ENCODE data around the gene CELA3A. TPM values are rescaled to one million over a fixed set of nuclear protein-coding genes. Genes with fewer than 3 reads are reported as not detected.

CELA3A gene
- total and polyA plus RNA-seq, 2 of the 13 experiments (the other 11 are each of a cell fraction or from before 2014, with no cell fraction given) = 0.09 TPM; not detected in 1

GRCh38 chr1:22052115-22053016 is 50.9 kb downstream of the CELA3A start, which contains the start of gene CDC42 (continued):
- TF ChIP-seq JUNB (CRISPR knock-in tag; IDR thresholded peaks at IDR 0.05; ENCODE audit: borderline replicate concordance) = no peak
- TF ChIP-seq, protein P1, sequence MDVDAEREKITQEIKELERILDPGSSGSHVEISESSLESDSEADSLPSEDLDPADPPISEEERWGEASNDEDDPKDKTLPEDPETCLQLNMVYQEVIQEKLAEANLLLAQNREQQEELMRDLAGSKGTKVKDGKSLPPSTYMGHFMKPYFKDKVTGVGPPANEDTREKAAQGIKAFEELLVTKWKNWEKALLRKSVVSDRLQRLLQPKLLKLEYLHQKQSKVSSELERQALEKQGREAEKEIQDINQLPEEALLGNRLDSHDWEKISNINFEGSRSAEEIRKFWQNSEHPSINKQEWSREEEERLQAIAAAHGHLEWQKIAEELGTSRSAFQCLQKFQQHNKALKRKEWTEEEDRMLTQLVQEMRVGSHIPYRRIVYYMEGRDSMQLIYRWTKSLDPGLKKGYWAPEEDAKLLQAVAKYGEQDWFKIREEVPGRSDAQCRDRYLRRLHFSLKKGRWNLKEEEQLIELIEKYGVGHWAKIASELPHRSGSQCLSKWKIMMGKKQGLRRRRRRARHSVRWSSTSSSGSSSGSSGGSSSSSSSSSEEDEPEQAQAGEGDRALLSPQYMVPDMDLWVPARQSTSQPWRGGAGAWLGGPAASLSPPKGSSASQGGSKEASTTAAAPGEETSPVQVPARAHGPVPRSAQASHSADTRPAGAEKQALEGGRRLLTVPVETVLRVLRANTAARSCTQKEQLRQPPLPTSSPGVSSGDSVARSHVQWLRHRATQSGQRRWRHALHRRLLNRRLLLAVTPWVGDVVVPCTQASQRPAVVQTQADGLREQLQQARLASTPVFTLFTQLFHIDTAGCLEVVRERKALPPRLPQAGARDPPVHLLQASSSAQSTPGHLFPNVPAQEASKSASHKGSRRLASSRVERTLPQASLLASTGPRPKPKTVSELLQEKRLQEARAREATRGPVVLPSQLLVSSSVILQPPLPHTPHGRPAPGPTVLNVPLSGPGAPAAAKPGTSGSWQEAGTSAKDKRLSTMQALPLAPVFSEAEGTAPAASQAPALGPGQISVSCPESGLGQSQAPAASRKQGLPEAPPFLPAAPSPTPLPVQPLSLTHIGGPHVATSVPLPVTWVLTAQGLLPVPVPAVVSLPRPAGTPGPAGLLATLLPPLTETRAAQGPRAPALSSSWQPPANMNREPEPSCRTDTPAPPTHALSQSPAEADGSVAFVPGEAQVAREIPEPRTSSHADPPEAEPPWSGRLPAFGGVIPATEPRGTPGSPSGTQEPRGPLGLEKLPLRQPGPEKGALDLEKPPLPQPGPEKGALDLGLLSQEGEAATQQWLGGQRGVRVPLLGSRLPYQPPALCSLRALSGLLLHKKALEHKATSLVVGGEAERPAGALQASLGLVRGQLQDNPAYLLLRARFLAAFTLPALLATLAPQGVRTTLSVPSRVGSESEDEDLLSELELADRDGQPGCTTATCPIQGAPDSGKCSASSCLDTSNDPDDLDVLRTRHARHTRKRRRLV (CRISPR knock-in tag; IDR thresholded peaks at IDR 0.05) = no peak
- no peak for TF ChIP-seq ZNF512B (CRISPR knock-in tag; IDR thresholded peaks at IDR 0.05; ENCODE audit: borderline replicate concordance)
- no peak for TF ChIP-seq PRDM10 (CRISPR knock-in tag; IDR thresholded peaks at IDR 0.05; ENCODE audit: low read depth)
- peak; percentile 97 for TF ChIP-seq KLF12 (CRISPR knock-in tag; IDR thresholded peaks at IDR 0.05; ENCODE audit: borderline replicate concordance)
- TF ChIP-seq MXI1 (IDR thresholded peaks at IDR 0.05; ENCODE audit: borderline replicate concordance, low read depth, low read length) = peak; percentile 73; the same call in 1 of the 3 replicates
- TF ChIP-seq, protein P2, sequence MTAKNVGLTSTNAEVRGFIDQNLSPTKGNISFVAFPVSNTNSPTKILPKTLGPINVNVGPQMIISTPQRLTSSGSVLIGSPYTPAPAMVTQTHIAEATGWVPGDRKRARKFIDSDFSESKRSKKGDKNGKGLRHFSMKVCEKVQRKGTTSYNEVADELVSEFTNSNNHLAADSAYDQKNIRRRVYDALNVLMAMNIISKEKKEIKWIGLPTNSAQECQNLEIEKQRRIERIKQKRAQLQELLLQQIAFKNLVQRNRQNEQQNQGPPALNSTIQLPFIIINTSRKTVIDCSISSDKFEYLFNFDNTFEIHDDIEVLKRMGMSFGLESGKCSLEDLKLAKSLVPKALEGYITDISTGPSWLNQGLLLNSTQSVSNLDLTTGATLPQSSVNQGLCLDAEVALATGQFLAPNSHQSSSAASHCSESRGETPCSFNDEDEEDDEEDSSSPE (CRISPR knock-in tag; IDR thresholded peaks at IDR 0.05) = peak; percentile 57; the same call in 1 of the 2 replicates
- TF ChIP-seq, protein P3, sequence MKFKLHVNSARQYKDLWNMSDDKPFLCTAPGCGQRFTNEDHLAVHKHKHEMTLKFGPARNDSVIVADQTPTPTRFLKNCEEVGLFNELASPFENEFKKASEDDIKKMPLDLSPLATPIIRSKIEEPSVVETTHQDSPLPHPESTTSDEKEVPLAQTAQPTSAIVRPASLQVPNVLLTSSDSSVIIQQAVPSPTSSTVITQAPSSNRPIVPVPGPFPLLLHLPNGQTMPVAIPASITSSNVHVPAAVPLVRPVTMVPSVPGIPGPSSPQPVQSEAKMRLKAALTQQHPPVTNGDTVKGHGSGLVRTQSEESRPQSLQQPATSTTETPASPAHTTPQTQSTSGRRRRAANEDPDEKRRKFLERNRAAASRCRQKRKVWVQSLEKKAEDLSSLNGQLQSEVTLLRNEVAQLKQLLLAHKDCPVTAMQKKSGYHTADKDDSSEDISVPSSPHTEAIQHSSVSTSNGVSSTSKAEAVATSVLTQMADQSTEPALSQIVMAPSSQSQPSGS (CRISPR knock-in tag; IDR thresholded peaks at IDR 0.05) = peak; percentile 97
- 0 out of 2 replicates have a peak, but pooled peaks have one; percentile 22 for TF ChIP-seq ZNF737 (CRISPR knock-in tag; IDR thresholded peaks at IDR 0.05; ENCODE audit: borderline replicate concordance)
- TF ChIP-seq FOSL1 (CRISPR knock-in tag; IDR thresholded peaks at IDR 0.05; ENCODE audit: borderline replicate concordance) = no peak
- no peak; the same call in 1 of the 2 replicates for TF ChIP-seq ZKSCAN8 (CRISPR knock-in tag; IDR thresholded peaks at IDR 0.05; ENCODE audit: borderline replicate concordance)
- 0 out of 2 replicates have a peak, but pooled peaks have one; percentile 27 for TF ChIP-seq ZNF572 (CRISPR knock-in tag; IDR thresholded peaks at IDR 0.05)
